Breast epithelium (tissue), 3 donors: ENCODE measurements around the gene SHLD1.

Experiments used
- POLR2A ChIP-seq: fragments of 450-650 bp; IDR thresholded peaks from one replicate; pipeline ENCODE4 v1.6.1; 2016; ENCODE audit warnings: antibody characterized with exemption, mild to moderate bottlenecking, moderate library complexity
- TF ChIP-seq, protein P1 (sequence below), 3 donors: fragments of 450-650 bp; IDR thresholded peaks; one replicate each; pipeline ENCODE4 v1.5.1; 2016 to 2017; ENCODE audit warnings: antibody characterized with exemption in 3 of 3, mild to moderate bottlenecking in 3 of 3, moderate library complexity in 3 of 3

DNA sequence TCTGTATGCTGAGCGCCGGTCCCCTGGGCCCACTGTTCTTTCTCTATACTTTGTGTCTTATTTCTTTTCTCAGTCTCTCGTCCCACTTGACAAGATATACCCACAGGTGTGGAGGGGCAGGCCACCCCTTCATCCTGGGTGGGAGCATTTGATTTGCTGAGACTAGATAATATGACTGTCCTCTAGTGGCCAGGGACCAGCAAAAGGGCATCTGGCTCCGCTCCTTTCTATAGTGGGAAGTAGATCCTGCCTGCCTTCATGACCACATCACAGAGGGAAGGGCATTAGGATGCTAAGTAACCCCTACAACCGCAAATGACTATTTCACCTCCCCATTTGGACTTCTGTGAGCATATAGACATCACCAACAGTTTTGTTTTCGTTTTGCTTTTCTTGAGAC lies 135.7 kb downstream of the SHLD1 start:
- TF ChIP-seq POLR2A = no peak
- TF ChIP-seq, protein P1, sequence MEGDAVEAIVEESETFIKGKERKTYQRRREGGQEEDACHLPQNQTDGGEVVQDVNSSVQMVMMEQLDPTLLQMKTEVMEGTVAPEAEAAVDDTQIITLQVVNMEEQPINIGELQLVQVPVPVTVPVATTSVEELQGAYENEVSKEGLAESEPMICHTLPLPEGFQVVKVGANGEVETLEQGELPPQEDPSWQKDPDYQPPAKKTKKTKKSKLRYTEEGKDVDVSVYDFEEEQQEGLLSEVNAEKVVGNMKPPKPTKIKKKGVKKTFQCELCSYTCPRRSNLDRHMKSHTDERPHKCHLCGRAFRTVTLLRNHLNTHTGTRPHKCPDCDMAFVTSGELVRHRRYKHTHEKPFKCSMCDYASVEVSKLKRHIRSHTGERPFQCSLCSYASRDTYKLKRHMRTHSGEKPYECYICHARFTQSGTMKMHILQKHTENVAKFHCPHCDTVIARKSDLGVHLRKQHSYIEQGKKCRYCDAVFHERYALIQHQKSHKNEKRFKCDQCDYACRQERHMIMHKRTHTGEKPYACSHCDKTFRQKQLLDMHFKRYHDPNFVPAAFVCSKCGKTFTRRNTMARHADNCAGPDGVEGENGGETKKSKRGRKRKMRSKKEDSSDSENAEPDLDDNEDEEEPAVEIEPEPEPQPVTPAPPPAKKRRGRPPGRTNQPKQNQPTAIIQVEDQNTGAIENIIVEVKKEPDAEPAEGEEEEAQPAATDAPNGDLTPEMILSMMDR (IDR thresholded peaks at IDR 0.05) = no peak
